ENCODE measurements around the gene POTEF.
"Not testable (repeated sequence)": the region's sequence is repeated elsewhere in the genome, so short reads cannot be mapped to it uniquely, and the experiment has no call there.

GRCh38 chr2:130155956-130156623 is 27.1 kb upstream of the POTEF start:
- TF ChIP-seq POLR2A, CTCF (IDR thresholded peaks at IDR 0.05): not testable (repeated sequence)

All from lower leg skin (tissue), 3 donors.